Activated naive CD4-positive, alpha-beta T cell treated with Interleukin-2 at 50 U/mL for 16 hours (primary cell): Measurements from ENCODE around the gene DOCK1.

Experiments
- DNase-seq: peaks from one replicate; pipeline ENCODE4 v3.0.0-alpha.2; 2020

DOCK1 gene

DNA sequence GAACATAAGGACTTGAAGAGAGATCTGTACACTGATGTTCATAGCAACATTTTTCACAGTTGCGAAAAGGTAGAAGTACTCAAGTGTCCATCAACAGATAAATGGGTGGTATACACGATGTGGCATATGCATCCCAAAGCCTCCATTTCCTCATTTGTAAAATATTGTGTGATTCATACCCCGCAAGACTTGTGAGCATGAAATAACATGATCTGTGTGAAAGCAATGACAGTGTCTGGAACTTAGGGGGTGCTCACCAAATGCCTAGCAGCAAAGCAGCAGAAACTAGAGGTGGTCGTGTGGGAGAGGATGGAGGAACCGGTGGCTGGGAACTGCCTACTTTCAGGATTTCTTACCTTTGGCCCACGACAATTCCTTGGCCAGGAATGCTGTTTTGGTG, 426.5 kb downstream of the DOCK1 start:
- no peak for DNase-seq

- DNase-seq: no peak
Measured at GRCh38 chr10:127332631-127333030, 427.4 kb downstream of the DOCK1 start.

DNA sequence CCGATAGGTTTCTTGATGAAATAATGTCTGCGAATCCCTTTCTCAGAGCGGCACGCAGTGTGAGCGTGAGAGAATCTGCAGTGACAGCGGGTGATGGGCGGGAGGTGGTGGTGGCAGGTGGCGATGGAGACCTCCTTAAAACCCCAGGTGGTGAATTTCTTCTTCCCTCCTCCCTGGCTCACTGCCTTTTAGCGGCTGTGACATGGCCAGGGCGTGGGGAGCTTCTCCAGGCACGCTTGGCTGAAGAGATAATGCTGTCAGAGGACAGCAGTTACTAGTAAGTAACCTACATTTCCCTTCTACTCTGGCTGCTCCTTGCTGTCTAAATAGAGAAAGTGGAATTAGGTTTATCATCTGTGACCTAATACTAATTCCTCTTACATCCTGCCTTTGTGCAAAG, 432.6 kb downstream of the DOCK1 start:
- DNase-seq: no peak

- DNase-seq: no peak
Measured at GRCh38 chr10:127338399-127339110, 433.3 kb downstream of the DOCK1 start.

- DNase-seq: no peak
Measured at GRCh38 chr10:127343821-127344220, 438.6 kb downstream of the DOCK1 start.

DNA sequence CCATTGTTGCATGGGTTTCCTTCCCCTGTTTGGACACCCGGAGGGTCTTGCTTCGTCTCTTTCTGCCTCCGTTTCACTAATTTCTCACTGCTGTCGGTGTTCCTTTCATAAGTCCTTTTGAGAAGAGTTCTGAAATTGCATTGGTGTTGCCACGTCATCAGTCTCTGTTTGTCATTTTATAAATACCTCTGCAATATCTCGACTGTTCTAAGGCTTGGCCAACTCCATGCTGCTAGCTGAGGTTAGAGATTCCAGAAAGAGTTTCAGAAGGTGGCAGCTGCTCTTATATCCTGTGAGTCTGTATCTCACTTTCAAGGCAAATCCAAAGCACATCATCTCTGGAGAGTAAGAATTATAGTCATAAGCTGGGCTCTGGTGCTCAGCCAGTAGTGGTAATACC, 439.1 kb downstream of the DOCK1 start:
- no peak for DNase-seq

GRCh38 chr10:127345231-127345965, 440.2 kb downstream of the DOCK1 start:
- no peak for DNase-seq

DNA sequence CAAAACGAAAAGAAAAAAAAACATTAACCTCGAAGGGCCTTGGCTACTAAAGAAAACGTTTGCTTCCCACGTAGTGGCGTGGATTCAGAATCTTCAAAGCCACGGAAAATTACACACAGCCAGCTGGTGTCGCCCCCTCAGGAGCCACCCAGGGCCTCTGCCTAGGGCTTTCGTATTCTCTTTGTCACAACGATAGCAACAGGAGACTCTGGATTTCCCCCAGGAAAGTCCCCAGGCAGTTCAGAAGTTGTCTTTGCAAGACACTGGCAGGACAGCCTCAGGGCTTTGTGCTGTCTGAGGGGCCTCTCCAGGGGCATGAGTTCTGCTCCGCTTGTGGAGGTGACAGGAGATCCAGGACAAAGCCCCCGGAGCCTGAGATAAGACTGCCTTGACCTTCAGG, 441.4 kb downstream of the DOCK1 start:
- DNase-seq: no peak

- DNase-seq: no peak
Measured at GRCh38 chr10:127347202-127347959, 442.2 kb downstream of the DOCK1 start.

DNA sequence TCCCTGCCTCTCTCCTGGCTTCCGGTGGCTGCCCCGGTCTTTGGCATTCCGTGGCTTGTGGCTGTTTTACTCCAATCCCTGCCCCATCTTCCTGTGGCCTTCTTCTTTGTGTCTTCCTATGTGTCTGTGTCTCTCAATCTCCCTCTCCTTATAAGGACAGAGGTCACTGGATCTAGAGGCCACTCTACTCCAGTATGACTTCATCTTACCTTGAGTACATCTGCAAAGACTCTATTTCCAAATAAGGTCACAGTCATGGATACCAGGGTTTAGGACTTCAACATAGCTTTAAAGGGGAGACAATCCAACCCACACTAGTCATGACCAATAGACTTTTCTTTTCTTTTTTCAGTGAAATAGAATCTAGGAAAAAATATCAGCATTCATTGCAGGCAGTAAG, 444.5 kb downstream of the DOCK1 start:
- no peak for DNase-seq

GRCh38 chr10:127351542-127351941, 446.3 kb downstream of the DOCK1 start:
- no peak for DNase-seq

- no peak for DNase-seq
Measured at GRCh38 chr10:127353544-127353943, 448.3 kb downstream of the DOCK1 start.

DNA sequence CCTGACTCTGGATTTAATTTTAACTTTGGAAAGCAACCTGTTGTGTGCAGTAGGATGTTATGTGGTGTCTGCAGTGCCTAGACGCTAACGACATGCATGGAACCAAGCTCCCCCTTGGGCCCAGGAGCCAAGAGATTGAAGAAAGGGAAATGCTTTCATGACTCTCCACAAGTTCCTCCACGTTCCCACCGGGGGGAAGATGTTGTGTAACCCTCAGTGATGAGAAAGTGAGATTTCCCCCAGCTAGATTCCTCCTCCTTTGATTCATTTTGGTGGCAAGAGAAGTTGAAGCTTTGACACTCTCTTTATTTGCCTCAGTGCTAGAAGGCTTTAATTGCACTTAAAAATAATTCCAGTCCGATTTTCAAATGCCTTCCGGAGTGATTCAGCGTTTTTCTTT, 449.0 kb downstream of the DOCK1 start:
- no peak for DNase-seq

DNA sequence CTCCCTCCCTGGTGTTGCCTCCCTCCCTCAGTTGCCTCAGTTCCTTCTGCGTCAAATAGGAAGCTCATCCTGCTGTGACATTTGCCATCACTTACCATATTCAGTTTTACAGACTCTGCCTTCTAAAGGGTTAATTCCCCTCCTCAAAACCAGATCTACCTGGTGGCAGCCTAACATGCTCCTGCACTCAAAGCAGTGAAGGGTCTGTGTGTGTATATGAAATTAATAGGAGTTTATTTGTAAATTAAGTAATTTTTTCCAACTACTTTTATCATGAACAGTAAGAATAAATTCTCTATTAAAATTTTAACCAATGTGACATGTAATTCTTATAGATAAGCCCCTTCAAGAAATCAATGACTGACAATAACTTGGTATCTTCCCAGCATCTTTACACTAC, 449.8 kb downstream of the DOCK1 start:
- DNase-seq: no peak

- no peak for DNase-seq
Measured at GRCh38 chr10:127356360-127356759, 451.1 kb downstream of the DOCK1 start.

DNA sequence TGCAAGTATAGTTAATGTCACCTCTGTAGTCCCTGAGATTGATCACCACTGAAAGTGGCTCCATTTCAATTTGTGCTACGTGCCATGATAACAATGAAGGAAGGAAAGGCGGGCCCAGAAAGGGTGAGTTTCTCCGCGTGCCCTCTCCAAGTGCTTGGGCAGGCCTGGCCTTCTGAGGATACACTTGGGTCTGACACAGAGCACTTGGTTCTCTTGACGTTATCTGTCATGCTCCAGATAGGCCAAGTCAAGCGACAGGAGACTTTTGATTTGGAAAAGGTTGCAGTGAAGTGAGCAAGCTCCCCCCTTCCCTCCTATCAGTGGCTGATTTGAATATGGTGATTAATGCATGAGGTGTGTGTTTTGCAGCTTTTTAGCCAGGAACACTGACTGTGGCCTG, 452.0 kb downstream of the DOCK1 start:
- DNase-seq: no peak

DNA sequence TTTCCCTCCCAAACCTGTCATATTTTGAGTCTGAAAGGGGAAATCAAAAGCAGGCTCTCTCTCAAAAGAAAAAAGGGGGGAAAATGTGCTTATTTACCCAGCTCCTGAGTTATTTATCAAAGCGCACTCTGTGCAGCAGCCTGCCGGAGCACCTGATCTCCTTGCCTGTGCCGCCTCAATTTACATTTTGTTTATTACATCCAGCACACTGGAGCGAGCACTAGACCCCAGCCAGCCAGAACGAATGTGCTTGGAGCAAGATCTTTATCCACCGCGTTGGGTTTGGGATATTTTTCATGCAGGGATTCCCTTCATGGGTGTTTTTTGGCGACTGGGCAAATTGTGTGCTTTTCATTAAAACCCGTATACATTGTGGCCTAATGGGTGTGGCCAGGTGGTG, 453.1 kb downstream of the DOCK1 start:
- no peak for DNase-seq

DNA sequence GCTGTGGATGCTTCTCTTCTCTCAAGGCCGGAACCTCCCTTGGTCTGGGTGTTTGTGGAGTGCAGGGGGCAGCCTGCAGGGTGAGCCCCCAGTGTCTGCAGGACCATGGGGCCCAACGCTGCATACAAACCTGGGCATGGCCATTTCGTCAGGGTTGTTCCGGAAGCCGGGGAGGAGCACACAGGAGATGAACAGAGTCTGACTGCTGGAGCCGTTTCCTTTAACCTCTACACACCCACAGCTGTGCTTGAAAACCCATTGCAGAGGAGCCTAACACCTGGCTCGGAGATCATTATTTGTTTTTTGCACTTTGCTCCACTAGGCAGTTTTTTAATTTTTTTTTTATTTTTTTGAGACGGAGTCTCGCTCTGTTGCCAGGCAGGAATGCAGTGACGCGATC, 458.8 kb downstream of the DOCK1 start:
- DNase-seq: no peak

GRCh38 chr10:127368101-127368500, 462.9 kb downstream of the DOCK1 start:
- no peak for DNase-seq

DNA sequence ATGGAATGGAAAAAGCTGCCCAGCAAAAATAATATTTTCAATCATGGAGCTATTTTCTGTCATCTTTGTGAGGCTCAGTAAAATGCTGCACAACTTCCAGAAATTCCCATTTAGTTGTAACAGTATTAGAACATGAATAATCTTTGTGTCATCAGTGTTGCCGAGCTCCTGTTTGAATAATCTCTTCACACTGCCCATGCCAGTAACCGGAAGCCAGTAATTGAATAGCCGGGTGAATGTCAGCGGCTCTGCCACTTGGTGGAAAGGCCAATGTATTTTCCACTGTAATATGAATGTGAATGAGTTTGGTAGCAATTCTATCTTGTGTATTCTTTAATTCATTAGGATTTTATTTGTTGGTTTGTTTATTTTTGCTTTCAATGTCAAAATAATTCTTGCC, 463.7 kb downstream of the DOCK1 start:
- no peak for DNase-seq

GRCh38 chr10:127370601-127371000, 465.4 kb downstream of the DOCK1 start:
- DNase-seq: no peak

GRCh38 chr10:127372361-127372760, 467.1 kb downstream of the DOCK1 start:
- no peak for DNase-seq

DNA sequence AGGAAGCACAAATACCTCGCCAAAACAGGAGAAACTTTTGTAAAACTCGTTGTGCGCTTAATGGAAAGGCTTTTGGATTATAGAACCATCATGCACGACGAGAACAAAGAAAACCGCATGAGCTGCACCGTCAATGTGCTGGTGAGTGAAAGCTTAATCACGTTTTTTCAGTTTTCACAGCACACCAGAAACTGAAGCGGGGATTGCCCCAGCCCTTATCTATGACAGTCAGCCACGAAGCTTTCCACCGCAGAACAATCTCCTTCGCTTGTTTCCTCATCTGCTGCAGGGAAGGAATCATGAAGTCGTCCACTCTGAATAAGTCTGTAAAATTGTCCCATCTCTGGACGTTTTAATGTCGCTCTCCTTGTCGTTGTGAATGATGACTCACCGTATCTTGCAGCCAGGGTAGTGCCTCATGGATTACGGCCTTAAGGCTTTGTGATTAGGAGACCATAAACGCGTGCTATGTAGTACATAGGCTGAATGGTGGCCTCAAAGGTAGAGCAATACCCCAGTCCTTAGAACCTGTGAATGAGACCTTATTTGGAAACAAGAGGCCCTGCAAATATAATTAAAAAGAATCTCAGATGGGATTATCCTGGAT, 468.9 kb downstream of the DOCK1 start:
- no peak for DNase-seq

- DNase-seq: no peak
Measured at GRCh38 chr10:127374901-127375300, 469.7 kb downstream of the DOCK1 start.
